GM23338 (cell line): ENCODE measurements around the gene ELP2. TPM values are rescaled to one million over a fixed set of nuclear protein-coding genes. Genes with fewer than 3 reads are reported as not detected.
"Not testable (repeated sequence)": the region's sequence is repeated elsewhere in the genome, so short reads cannot be mapped to it uniquely, and the experiment has no call there.

Experiments
- ATAC-seq: fragments of 200-7000 bp; cut with Tn5 transposase; 3 replicates; pipeline ENCODE4 v1.9.1; 2020
- DNase-seq: peaks from one replicate; pipeline ENCODE4 v3.0.0-alpha.2; 2015; ENCODE audit warnings: low spot score
- H2AFZ ChIP-seq: fragments of 200-600 bp; sonication (generic); 2 replicates; pipeline ENCODE4 v1.8.0; 2016; ENCODE audit warnings: antibody characterized with exemption, mild to moderate bottlenecking, moderate library complexity
- H3F3A ChIP-seq: fragments of 200-600 bp; sonication (generic); replicated peaks from 2 replicates; pipeline ENCODE4 v1.8.0; 2017; ENCODE audit warnings: antibody characterized with exemption, mixed run types, low read depth
- H3K27ac ChIP-seq: fragments of 200-600 bp; sonication (generic); 2 replicates; pipeline ENCODE4 v1.6.1; 2016; ENCODE audit warnings: low read depth
- H3K27me3 ChIP-seq: fragments of 200-600 bp; sonication (generic); 2 replicates; pipeline ENCODE4 v1.8.0; 2016; ENCODE audit warnings: mild to moderate bottlenecking, mixed run types, moderate library complexity; ENCODE audit not compliant: insufficient read depth
- H3K36me3 ChIP-seq: fragments of 200-600 bp; sonication (generic); 2 replicates; pipeline ENCODE4 v1.8.0; 2016; ENCODE audit warnings: mild to moderate bottlenecking; ENCODE audit not compliant: insufficient read depth
- H3K4me1 ChIP-seq: fragments of 200-600 bp; sonication (generic); 2 replicates; pipeline ENCODE4 v1.8.0; 2016; ENCODE audit warnings: mild to moderate bottlenecking, moderate library complexity; ENCODE audit not compliant: insufficient read depth
- H3K4me2 ChIP-seq: fragments of 200-600 bp; sonication (generic); 2 replicates; pipeline ENCODE4 v1.7.1; 2017; ENCODE audit warnings: mixed run types
- H3K4me3 ChIP-seq: fragments of 200-600 bp; sonication (generic); 2 replicates; pipeline ENCODE4 v1.6.1; 2016; ENCODE audit warnings: mixed run types
- H3K79me2 ChIP-seq: fragments of 200-600 bp; sonication (generic); replicated peaks from 2 replicates; pipeline ENCODE4 v1.8.0; 2017; ENCODE audit warnings: mild to moderate bottlenecking; ENCODE audit not compliant: insufficient read depth
- H3K9me2 ChIP-seq: fragments of 200-600 bp; sonication (generic); 2 replicates; pipeline ENCODE4 v1.8.0; 2017; ENCODE audit not compliant: insufficient read depth
- H4K20me1 ChIP-seq: fragments of 200-600 bp; sonication (generic); replicated peaks from 2 replicates; pipeline ENCODE4 v1.8.0; 2017; ENCODE audit warnings: mild to moderate bottlenecking; ENCODE audit not compliant: insufficient read depth
- H3K27ac Mint-ChIP-seq: 2 replicates; pipeline ENCODE4 v1.8.0; 2020; ENCODE audit warnings: inconsistent platforms, mild to moderate bottlenecking, moderate library complexity, mixed read lengths
- H3K27me3 Mint-ChIP-seq: 3 replicates; pipeline ENCODE4 v1.8.0; 2022; ENCODE audit warnings: low read depth, mild to moderate bottlenecking, moderate library complexity, mixed read lengths, inconsistent platforms; ENCODE audit not compliant: insufficient read depth, poor library complexity
- H3K36me3 Mint-ChIP-seq: 3 replicates; pipeline ENCODE4 v1.8.0; 2021; ENCODE audit warnings: low read depth, mild to moderate bottlenecking, inconsistent platforms, moderate library complexity, mixed read lengths
- H3K4me1 Mint-ChIP-seq: 3 replicates; pipeline ENCODE4 v1.8.0; 2020; ENCODE audit warnings: mild to moderate bottlenecking, inconsistent platforms, mixed read lengths
- H3K4me3 Mint-ChIP-seq: 3 replicates; pipeline ENCODE4 v1.8.0; 2021; ENCODE audit warnings: moderate library complexity, mild to moderate bottlenecking, inconsistent platforms, mixed read lengths
- H3K9me3 Mint-ChIP-seq: 3 replicates; pipeline ENCODE4 v1.8.0; 2020; ENCODE audit warnings: moderate library complexity, mild to moderate bottlenecking, inconsistent platforms, mixed read lengths
- CTCF ChIP-seq, 2 experiments: fragments of 200-600 bp in 1 of 2; sonication (generic) in 1 of 2; conservative IDR thresholded peaks; 2 replicates each; pipeline versions ENCODE4 v1.5.1 to v1.6.1; 2016 to 2017; ENCODE audit warnings: antibody characterized with exemption in 2 of 2, low read depth in 2 of 2, mild to moderate bottlenecking in 2 of 2, moderate library complexity in 1 of 2
- ETS1 ChIP-seq: IDR thresholded peaks from 2 replicates; pipeline ENCODE4 v1.6.1; 2016; ENCODE audit warnings: antibody characterized with exemption
- EZH2 ChIP-seq: fragments of 200-600 bp; sonication (generic); IDR thresholded peaks from one replicate; pipeline ENCODE4 v1.8.0; 2017; ENCODE audit warnings: antibody characterized with exemption, mild to moderate bottlenecking, low read depth; ENCODE audit not compliant: unreplicated experiment
- EZH2phosphoT487 ChIP-seq: fragments of 200-600 bp; sonication (generic); IDR thresholded peaks from one replicate; pipeline ENCODE4 v1.8.1; 2018; ENCODE audit warnings: antibody characterized with exemption; ENCODE audit not compliant: unreplicated experiment
- REST ChIP-seq: IDR thresholded peaks from one replicate; pipeline ENCODE4 v1.6.1; 2018; ENCODE audit warnings: antibody characterized with exemption; ENCODE audit not compliant: unreplicated experiment
- STAT1 ChIP-seq: IDR thresholded peaks from one replicate; pipeline ENCODE4 v1.6.1; 2016; ENCODE audit warnings: antibody characterized with exemption; ENCODE audit not compliant: unreplicated experiment
- ZNF114 ChIP-seq: fragments of 250-450 bp; sonication (Bioruptor Pico); IDR thresholded peaks from 2 replicates; pipeline ENCODE4 v1.5.0; 2020; ENCODE audit warnings: mild to moderate bottlenecking, moderate library complexity
- ZNF331 ChIP-seq: fragments of 250-450 bp; sonication (Bioruptor Pico); IDR thresholded peaks from 2 replicates; pipeline ENCODE4 v1.5.0; 2020; ENCODE audit warnings: low read depth, mild to moderate bottlenecking, moderate library complexity
- ZNF462 ChIP-seq: fragments of 250-450 bp; sonication (Bioruptor Pico); IDR thresholded peaks from 2 replicates; pipeline ENCODE4 v1.5.0; 2020; ENCODE audit warnings: mild to moderate bottlenecking, moderate library complexity
- polyA plus RNA-seq: library from polyadenylated mRNA; unstranded; fragments of >200 nt; fragmentation: Nextera tagmentation; extraction: Ambion mirVana; gene quantifications from 2 replicates; pipeline ENCODE4 v1.2.1, GENCODE V29; 2016
- total RNA-seq: library from RNA; depleted of rRNA; stranded (reverse); fragments of >200 nt; shearing (Covaris generic); gene quantifications from 2 replicates; pipeline ENCODE4 v1.2.3, GENCODE V29; 2014

Gene ELP2
- total and polyA plus RNA-seq, 2 experiments from 2014 or later: 119 to 135 TPM

- H3K4me1 Mint-ChIP-seq: no peaks in the 10 kb centered on the region
- no peak overlapping the region for H3K27ac Mint-ChIP-seq
- H2AFZ ChIP-seq: no peak overlapping the region
- no peak overlapping the region for H3K27ac ChIP-seq
- no peak for DNase-seq
- H3K27me3 ChIP-seq: no peaks in the 10 kb centered on the region
- H3K27me3 Mint-ChIP-seq: peaks cover 2% of the 10 kb centered on the region
- H3K79me2 ChIP-seq: peaks cover 6% of the 10 kb centered on the region; the same call in 1 of the 2 replicates
- H4K20me1 ChIP-seq: peaks cover 10% of the 10 kb centered on the region
- ATAC-seq: no peak
- no peaks in the 10 kb centered on the region for H3K4me1 ChIP-seq
- peaks cover 49% of the 10 kb centered on the region for H3K36me3 ChIP-seq
- no peaks in the 10 kb centered on the region for H3K9me3 Mint-ChIP-seq
- no peak overlapping the region for H3K4me2 ChIP-seq
- no peak for TF ChIP-seq ZNF114
- TF ChIP-seq ZNF462 (CRISPR knock-in tag): no peak
- TF ChIP-seq EZH2phosphoT487: no peak
- no peak for TF ChIP-seq ETS1
- TF ChIP-seq EZH2: no peak
- no peak for TF ChIP-seq CTCF (conservative IDR thresholded peaks at IDR 0.05; ENCODE audit: low read depth in 2 of 2)
- no peak for TF ChIP-seq REST
- no peak for TF ChIP-seq ZNF331 (CRISPR knock-in tag)
- TF ChIP-seq STAT1: no peak
- no peaks in the 10 kb centered on the region for H3K9me2 ChIP-seq
- H3K4me3 ChIP-seq: no peak overlapping the region
- H3K4me3 Mint-ChIP-seq: no peak overlapping the region
- peaks cover 2% of the 10 kb centered on the region; the same call in 1 of the 2 replicates for H3F3A ChIP-seq
- peaks cover 77% of the 10 kb centered on the region for H3K36me3 Mint-ChIP-seq
These were observed 38.1 kb downstream of the ELP2 start for GRCh38 chr18:36167692-36168218.

- H3K9me2 ChIP-seq, ATAC-seq, DNase-seq, H3K4me3 Mint-ChIP-seq, H3K27me3 Mint-ChIP-seq, H2AFZ ChIP-seq, H3K27ac ChIP-seq, H3K27ac Mint-ChIP-seq, H3K27me3 ChIP-seq, H4K20me1 ChIP-seq, H3K4me1 ChIP-seq, H3K4me3 ChIP-seq, H3K4me1 Mint-ChIP-seq, H3F3A ChIP-seq, H3K79me2 ChIP-seq, H3K4me2 ChIP-seq, H3K9me3 Mint-ChIP-seq: not testable (repeated sequence)
- H3K36me3 ChIP-seq: peaks cover 50% of the 10 kb centered on the region
- peaks cover 74% of the 10 kb centered on the region for H3K36me3 Mint-ChIP-seq
These were observed 38.6 kb downstream of the ELP2 start for GRCh38 chr18:36168296-36168695.
